ENCODE data around the gene CELA3B.
A peak's percentile ranks its signal among the peaks of the same experiment; 100 is the strongest.
"Not testable (repeated sequence)": the region's sequence is repeated elsewhere in the genome, so short reads cannot be mapped to it uniquely, and the experiment has no call there.

Gene CELA3B

DNA sequence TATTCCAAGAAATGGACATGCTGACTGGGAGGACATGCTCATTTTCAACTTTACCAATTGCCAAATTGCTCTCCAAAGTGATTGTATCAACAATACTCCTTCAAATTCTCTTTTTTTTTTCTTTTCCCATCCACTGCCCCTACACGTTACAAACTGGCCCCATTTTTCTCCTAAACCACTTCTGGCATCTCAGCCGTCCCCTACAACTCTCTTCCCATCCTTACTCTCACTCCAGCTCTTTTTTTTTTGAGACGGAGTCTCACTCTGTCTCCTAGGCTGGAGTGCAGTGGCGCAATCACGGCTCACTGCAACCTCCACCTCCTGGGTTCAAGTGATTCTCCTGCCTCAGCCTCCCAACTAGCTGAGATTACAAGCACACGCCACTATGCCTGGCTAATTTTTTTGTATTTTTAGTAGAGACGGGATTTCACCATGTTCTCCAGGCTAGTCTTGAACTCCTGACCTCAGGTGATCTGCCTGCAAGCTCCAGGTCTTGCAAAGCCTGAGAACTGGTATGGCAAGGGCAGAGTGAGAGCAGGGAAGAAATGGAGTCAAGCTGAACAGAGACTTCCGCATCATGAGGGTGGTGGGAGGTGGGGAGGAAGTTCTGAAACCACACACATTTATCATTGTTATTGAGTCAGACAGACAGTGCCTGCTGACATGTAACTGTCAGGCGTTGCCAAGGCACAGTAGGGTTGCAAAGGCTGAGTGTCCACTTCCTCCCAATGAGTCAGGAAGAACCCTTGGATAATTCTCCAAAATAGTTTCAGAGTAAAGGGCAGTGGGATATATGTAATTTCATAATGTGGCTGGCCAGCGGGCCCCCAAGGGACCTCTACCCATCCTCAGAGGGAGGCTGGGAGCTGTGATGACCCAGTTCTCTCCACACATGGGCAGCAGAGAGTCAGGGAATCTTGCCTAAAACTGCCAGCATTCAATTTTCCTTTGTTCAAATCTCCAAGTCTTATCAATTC, 42.0 kb downstream of the CELA3B start:
- peak; percentile 23 to 76 (median 50) for DNase-seq

GRCh38 chr1:22021061-22021460, 44.2 kb downstream of the CELA3B start:
- no peak for DNase-seq

DNA sequence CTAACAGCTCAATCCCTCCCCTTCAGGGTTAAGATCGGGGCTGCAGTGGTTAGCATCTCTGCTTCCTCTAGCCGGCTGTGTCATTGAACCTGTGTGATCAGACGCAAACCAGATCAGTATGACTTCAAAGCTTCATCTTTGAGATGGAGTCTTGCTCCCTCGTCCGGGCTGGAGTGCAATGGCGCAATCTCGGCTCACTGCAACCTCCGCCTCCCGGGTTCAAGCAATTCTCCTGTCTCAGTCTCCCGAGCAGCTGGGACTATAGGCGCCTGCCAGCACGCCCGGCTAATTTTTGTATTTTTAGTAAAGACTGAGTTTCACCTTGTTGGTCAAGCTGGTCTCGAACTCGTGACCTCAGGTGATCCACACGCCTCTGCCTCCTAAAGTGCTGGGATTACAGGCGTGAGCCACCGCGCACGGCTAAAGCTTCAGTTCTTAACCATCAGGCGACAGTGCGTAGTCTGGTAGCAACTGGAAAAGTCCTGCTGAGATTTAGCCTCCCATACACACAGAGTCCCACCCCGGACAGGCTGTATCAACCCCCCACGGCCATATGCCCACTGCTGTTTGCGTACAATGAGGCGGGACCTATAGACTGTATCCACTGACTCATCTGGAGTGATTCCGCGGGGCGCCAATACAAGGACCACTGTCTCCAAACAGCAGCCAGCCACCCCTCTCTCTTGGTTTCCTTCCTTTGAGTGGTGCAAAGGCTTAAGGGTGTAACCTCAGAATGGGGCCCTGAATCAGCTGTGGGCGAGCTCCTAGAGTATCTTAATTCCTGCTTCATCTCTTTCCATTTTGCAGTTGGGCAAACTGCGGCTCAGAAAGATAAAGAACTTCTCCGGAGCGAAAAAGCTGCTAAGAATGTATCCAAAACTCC, 47.9 kb downstream of the CELA3B start:
- peak; percentile 69 to 98 (median 84) for DNase-seq

- DNase-seq: peak; percentile 84 to 98 (median 90)
These were observed 48.7 kb downstream of the CELA3B start for GRCh38 chr1:22025368-22026155.

- DNase-seq: no peak
These were observed 50.1 kb downstream of the CELA3B start for GRCh38 chr1:22026924-22027289.

GRCh38 chr1:22030057-22030456, 53.2 kb downstream of the CELA3B start:
- no peak for DNase-seq

DNA sequence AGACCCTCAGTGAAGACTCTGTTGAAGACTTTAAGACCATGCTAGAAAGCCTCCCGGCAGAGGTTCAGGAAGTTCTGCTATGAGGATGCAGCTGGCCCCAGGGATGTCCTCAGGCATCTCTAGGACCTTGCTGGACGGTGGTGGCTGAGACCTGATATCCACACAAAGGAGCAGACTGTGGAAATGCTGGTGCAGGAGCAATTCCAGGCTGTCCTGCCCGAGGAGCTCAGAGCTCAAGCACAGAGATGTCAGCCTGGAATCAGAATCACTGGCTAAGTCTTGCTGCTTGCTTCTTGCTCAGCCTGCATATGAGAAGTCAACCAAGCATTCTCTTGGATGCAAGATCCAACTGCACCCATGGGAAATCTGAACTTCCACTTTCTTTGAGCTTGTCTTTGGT, 53.7 kb downstream of the CELA3B start:
- no peak for DNase-seq

GRCh38 chr1:22031214-22031962, 54.6 kb downstream of the CELA3B start:
- peak in 4 of 6 experiments; percentile 10 to 68 (median 50) for DNase-seq

- not testable (repeated sequence) for DNase-seq
These were observed 58.0 kb downstream of the CELA3B start for GRCh38 chr1:22034834-22035233.

- no peak for DNase-seq
These were observed 60.7 kb downstream of the CELA3B start for GRCh38 chr1:22037520-22037919.

DNA sequence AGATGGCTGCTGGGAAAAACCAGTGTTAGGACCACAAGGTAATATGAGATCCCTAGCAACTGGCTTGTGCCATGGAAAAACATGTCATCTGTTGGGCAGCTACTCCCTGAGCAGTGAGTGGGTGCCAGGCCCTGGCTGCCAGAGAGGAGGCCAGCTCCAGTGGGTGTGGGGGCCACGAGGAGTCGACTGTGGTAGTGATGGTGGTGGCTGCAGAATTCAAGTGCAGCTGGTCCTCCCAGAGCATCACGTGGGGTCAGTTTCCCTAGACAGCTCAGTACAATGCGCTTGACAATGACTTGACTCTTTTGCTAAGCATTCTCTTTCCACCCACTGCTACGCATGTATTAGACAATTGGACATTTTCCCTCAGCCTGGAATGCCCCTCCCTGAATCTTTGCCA, 61.2 kb downstream of the CELA3B start:
- DNase-seq: no peak
